ENCODE results near the gene POLK.

The POLK gene

DNA sequence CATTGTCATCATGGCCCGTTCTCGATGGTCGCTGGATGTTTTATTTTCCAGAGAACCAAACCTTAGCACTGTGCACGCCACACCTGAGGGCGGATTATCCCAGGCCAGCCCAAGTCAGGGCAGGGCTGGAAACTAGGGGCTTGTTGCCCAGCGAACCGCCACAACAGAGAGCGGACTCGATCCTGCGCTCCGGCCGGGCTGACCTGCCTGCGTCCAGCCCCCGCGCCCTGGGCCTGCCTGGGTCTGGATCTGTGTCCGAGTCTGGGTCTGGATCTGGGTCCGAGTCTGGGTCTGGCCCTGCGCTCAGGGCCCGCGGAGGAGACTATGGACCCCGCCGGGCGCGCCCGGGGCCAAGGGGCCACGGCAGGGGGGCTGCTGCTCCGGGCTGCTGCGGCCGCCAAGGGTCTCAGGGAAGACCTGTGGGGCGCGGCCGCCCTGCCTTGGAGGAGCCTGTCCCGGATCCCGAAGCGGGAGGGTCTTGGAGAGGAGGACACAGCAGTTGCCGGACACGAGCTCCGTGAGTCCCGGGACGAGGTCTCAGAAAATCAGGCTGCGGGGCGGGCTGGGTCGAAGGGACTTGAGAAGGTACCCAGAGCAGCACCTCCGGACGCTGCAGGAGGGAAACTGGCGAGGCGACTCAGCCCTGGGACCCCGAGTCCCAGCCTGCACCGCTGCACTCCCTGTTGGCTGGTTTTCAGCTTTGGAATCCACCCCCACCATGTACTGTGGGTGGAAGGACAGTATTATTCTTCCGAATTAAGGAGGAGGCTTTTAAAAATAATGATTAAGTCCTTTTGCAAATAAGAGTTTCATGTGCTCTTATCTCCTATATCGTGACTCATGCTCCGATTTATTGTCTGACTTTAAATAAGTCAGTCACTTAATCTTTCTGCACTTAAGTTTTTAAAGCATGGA, 99.9 kb downstream of the POLK start, which contains the start of gene ANKDD1B:
ANKDD1B (plus strand) TSS at position 143 of the 915 bp plus-strand sequence; CDS start at position 325, 182 bp downstream.
- DNase-seq: peak; percentile 4 to 20

DNA sequence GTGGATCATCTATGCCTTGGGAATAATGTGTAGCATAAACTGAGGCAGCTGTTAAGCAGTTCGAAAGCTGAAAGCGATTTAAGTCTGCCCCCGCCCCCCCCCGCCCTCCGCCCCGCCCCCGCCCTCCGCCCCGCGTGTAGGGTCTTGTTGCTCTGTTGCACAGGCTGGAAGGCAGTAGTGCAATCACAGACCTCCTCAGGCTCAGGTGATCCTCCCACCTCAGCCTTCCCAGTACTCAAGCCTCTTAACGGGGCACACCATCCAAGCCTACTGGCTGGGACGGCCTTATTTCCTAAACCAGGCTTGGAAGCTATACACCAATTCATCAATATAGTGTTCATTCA, 100.5 kb downstream of the POLK start:
- no peak for DNase-seq

- no peak for DNase-seq
These were observed 101.2 kb downstream of the POLK start for GRCh38 chr5:75612901-75613300.

DNA sequence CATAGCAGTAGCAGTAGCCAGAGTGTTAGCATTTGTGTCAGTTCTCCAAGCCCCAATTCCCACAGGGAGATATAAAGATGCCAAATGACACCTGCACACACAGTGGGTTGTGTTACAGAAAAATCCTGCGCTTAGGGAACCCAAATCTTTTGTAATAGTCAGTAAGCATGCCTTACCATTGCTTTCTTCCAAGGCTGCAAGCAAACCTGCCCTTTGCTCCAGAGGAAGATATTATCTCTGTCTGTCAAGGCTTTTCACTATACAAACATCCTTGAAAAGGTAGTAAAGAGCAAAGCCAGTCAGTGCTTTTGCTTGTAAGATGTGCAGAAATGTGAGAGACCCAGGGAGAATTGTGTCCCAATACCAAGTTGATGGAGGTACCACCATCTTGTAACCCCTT, 102.5 kb downstream of the POLK start:
- no peak for DNase-seq

GRCh38 chr5:75616371-75616881, 104.7 kb downstream of the POLK start:
- no peak for DNase-seq

DNA sequence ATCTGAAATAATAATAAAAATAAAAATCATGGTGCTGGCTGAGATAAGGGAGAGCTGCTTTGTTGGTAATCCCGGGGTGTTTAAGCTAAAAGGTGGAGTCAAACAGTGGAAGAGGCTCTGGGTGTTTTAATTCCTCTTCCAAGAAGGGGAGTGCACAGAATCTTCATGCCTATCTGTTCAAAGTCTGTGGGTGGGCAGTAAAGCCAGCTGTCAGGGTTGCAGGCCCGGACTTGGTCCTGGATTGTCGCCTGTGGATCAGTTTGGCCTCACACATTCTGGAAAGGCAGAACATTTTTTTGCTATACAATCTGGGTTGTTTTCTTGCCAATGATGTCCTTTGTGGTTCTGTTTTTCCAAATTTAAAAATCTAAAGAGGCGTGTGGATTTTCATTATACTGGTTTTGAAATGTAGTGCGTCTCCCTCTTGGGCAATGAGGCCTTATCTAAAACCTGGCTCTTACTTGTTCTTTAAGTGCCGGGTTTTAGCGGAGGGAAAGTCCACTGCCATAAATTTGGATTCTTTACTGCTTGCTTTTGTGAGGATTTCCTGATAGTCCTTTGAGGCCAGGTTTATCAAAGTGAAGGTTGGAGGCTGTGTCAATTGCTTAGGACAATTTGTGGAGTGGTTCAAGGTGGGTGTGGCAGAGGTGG, 105.4 kb downstream of the POLK start:
- DNase-seq: no peak

DNA sequence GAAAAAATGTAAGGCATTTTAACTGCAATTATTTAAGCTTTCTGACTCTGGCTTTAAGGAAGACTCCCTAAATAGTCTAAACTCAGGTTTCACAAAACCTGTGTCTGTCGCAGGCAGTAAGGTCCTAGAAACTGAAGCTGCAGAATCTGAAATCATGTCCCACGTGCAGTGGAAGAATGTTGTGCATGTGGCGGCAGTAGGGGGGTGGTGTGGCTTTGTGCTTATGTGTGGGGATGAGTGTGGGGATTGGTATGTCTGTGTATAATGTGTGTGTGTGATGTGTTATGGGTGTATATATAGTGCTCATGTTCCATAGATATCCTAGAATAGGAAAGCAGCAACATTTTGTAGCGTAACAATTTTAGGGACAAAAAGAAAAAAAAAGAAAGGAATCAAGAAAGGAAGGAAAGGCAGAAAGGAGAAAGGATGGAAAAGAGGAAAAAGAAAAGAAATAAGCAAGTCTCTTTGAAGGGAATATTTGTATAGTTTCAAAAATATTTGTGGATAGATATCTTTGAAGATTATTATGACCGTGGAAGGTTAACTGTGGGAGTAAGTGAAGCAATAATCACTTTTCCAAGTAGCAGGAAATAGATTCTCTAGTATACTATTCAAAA, 106.2 kb downstream of the POLK start:
- no peak for DNase-seq

- DNase-seq: no peak
These were observed 108.7 kb downstream of the POLK start for GRCh38 chr5:75620184-75620959.

GRCh38 chr5:75622564-75622963, 110.9 kb downstream of the POLK start:
- no peak for DNase-seq

DNA sequence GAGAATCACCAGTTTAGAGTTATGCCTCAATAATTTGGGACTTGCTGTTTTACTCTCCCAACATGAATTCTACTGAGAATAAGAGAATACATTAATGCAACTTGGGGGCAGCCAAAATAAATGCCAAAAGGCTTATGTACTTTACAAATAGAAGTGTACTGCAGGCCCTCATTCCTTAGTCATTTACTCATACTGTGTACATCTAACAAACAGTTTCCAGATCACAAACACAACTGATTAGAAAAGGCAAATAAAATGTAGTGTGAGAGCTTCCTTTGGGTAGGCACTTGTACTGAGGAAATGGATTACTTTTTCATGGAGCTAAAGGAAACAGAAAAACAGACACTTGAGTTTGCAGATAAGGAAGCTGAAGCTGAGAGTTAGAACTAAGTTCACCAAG, 112.2 kb downstream of the POLK start:
- no peak for DNase-seq

DNA sequence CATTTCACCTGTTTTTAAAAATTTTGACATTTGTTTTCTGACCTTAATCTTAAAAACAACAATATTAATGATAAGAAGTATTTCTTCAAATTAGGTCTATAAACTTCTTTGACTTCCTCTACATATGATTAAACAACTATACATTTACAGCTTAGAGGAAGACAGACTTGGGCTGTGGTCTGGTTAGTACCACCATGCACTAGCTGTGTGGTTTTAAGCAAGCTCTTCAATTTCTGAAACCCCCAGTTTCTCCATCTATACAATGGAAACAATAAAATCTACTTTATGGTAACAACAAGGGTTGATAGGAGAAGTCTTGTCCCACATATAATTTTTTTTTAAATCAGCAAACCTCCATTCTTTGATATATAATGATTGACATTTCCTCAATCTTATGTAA, 115.3 kb downstream of the POLK start:
- no peak for DNase-seq

GRCh38 chr5:75627801-75628200, 116.1 kb downstream of the POLK start:
- no peak for DNase-seq

DNA sequence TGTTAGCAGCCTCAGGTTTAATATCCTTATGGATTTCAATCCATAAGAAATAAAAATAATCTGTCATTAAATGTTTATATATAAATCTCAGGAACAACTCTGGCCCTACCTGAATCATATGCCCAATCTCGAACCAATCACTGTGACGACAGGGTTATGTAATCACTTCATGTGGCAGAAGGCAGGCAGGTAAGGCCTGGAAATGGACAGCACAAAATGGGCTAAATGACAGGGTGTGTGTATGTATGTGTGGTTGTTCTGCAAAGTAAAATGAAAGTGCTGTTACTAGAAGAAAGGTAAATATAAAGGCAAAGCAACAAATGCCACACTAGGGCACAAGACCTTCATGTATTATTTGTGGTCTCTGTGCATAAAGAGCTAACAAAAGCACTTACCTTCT, 119.2 kb downstream of the POLK start:
- DNase-seq: no peak

DNA sequence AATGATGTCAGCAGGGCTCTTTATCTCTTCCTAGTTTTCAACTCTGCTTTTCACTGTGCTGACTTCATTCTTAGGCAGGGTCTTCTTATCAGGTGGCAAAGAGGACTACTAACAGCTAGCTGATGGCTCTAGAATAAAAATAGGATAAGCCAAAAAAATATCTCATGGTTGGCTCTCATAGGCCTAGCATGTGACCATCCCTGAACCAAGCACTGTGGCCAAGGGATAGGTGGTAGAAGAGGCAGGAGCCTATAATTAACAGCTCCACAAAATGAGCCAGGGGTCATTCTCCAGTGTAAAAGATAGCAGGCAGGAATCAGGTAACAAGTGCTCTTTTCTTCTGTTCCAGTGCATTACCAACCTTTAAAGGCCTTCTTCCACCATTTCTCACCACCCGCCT, 120.6 kb downstream of the POLK start:
- no peak for DNase-seq

DNA sequence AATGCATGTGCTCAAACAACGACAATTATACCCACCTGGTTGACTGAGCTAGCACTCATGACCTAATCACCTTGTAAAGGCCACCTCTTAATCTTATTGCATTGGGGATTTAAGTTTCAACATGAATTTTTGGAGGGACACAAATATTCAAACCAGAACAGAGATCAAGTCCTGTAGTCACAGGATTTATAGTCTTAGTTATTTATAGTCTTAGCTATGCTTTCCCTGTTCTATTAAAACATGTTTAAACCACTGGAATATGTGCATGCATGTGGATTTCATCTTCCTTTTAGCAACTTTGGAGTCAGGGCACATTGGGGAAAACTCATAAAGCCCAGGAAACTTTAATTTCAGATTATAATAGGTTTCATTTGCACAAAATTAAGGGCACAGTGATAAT, 126.3 kb downstream of the POLK start:
- no peak for DNase-seq

DNA sequence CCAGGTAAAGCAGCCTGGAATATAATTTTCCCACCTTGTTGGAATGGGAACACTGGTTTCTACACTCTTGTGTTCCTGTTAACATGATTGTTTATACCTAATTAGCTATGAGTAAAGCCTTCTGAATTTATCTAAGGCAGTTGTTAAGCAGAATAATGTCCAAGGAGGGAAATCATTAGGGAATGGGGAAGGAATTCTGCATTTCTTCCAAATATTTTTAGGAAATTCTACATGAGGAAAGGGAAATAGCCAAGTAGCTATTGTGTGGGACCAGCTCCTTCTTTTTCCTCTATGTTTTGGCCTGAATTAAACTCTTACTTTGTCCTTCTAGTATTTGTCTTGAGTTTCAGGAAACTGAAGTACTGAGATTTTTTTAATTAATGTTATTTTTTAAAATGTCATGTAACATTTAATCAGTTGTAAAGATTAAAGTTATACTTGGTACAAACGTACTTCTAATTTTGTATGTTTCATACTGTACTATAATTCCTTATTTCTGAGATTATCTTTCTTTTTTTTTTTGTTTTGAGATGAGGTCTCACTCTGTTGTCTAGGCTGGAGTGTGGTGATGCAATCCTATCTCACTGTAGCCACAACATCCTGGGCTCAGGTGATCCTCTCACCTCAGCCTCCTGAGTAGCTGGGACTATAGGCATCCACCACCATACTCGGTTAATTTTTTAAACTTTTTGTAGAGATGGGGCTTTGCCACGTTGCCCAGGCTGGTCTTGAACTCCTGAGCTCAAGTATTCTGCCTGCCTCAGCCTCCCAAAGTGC, 128.0 kb downstream of the POLK start:
- no peak for DNase-seq

DNA sequence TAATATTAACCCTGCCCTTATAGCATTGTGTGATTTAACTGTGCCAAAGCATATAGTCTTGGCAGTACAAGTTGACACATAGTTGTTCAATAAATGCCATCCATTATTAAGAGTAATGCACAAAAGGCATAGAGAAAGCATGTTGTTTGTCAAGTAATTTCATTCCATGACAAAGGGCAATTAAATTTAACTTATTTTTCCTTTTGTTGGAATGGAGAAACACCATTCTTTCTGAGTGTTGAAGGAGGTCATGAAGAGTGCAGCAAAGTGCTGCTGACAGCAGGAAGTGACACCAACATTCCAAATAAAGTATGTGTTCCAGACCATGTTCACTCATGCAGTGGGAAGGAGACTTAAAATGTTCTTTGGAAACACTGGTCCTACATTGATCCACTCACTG, 128.7 kb downstream of the POLK start:
- DNase-seq: no peak

GRCh38 chr5:75640826-75641225, 129.1 kb downstream of the POLK start:
- no peak for DNase-seq

GRCh38 chr5:75648712-75649111, 137.0 kb downstream of the POLK start:
- DNase-seq: no peak
